IgD-negative memory B cell (primary cell): Measurements from ENCODE around the gene ITGBL1. TPM values are rescaled to one million over a fixed set of nuclear protein-coding genes. Genes with fewer than 3 reads are reported as not detected.

Source experiments
- H3K27ac Mint-ChIP-seq, 3 donors: one replicate each; pipeline ENCODE4 v1.8.0; 2020 to 2022; ENCODE audit warnings: mild to moderate bottlenecking in 3 of 3, mixed read lengths in 3 of 3, moderate library complexity in 1 of 3
- H3K27me3 Mint-ChIP-seq: one replicate; pipeline ENCODE4 v1.8.0; 2021; ENCODE audit warnings: mixed read lengths
- H3K36me3 Mint-ChIP-seq: one replicate; pipeline ENCODE4 v1.8.0; 2020; ENCODE audit warnings: mild to moderate bottlenecking, mixed read lengths
- H3K4me1 Mint-ChIP-seq, 3 donors: one replicate each; pipeline ENCODE4 v1.8.0; 2020 to 2022; ENCODE audit warnings: mixed read lengths in 3 of 3, mild to moderate bottlenecking in 1 of 3
- H3K4me3 Mint-ChIP-seq, 4 donors: one replicate each; pipeline ENCODE4 v1.8.0; 2020 to 2022; ENCODE audit warnings: mild to moderate bottlenecking in 4 of 4, mixed read lengths in 4 of 4, moderate library complexity in 3 of 4
- H3K9me3 Mint-ChIP-seq, 3 donors: one replicate each; pipeline ENCODE4 v1.8.0; 2020 to 2021; ENCODE audit warnings: mixed read lengths in 3 of 3, mild to moderate bottlenecking in 1 of 3
- polyA plus RNA-seq: library from polyadenylated mRNA; unstranded; fragments of 300-500 nt; fragmentation: Illumina TruSeq; gene quantifications from one replicate; pipeline ENCODE4 v1.2.3, GENCODE V29; 2021

Gene ITGBL1
- polyA plus RNA-seq, 1 donor from 2014 or later, result not detected

- no peaks in the 10 kb centered on the region for H3K4me1 Mint-ChIP-seq
- no peak overlapping the region for H3K4me3 Mint-ChIP-seq
- peaks cover 2% of the 10 kb centered on the region for H3K27me3 Mint-ChIP-seq
- H3K9me3 Mint-ChIP-seq, result peaks cover 0 to 3% (median 0%) of the 10 kb centered on the region in 3 donors
- no peak overlapping the region for H3K27ac Mint-ChIP-seq
- H3K36me3 Mint-ChIP-seq, result no peaks in the 10 kb centered on the region
Observed at GRCh38 chr13:101545521-101545920, 93.0 kb downstream of the ITGBL1 start.

GRCh38 chr13:101552286-101552685 lies 99.8 kb downstream of the ITGBL1 start:
- no peak overlapping the region for H3K27ac Mint-ChIP-seq
- peaks cover 2% of the 10 kb centered on the region for H3K27me3 Mint-ChIP-seq
- peaks cover 0 to 1% (median 0%) of the 10 kb centered on the region in 3 donors for H3K4me1 Mint-ChIP-seq
- no peaks in the 10 kb centered on the region for H3K36me3 Mint-ChIP-seq
- H3K4me3 Mint-ChIP-seq, result no peak overlapping the region
- no peaks in the 10 kb centered on the region for H3K9me3 Mint-ChIP-seq

GRCh38 chr13:101552786-101553185 lies 100.3 kb downstream of the ITGBL1 start:
- Mint-ChIP-seq H3K36me3 (no peaks in the 10 kb centered on the region), H3K9me3 (no peaks in the 10 kb centered on the region), H3K27me3 (peaks cover 2% of the 10 kb centered on the region), H3K4me3 (no peak overlapping the region), H3K27ac (no peak overlapping the region), H3K4me1 (peaks cover 0 to 1% (median 0%) of the 10 kb centered on the region in 3 donors)

- Mint-ChIP-seq H3K4me3 (no peak overlapping the region), H3K9me3 (no peaks in the 10 kb centered on the region), H3K36me3 (no peaks in the 10 kb centered on the region), H3K27me3 (peaks cover 4% of the 10 kb centered on the region), H3K4me1 (peaks cover 0 to 1% (median 0%) of the 10 kb centered on the region in 3 donors), H3K27ac (no peak overlapping the region)
Observed at GRCh38 chr13:101554420-101555125, 102.1 kb downstream of the ITGBL1 start.

- H3K27me3 Mint-ChIP-seq, result peaks cover 4% of the 10 kb centered on the region
- no peak overlapping the region for H3K4me3 Mint-ChIP-seq
- H3K9me3 Mint-ChIP-seq, result no peaks in the 10 kb centered on the region
- no peak overlapping the region for H3K27ac Mint-ChIP-seq
- H3K36me3 Mint-ChIP-seq, result no peaks in the 10 kb centered on the region
- H3K4me1 Mint-ChIP-seq, result peaks cover 0 to 1% (median 0%) of the 10 kb centered on the region in 3 donors
Observed at GRCh38 chr13:101555610-101556009, 103.1 kb downstream of the ITGBL1 start.

GRCh38 chr13:101556676-101557123 lies 104.2 kb downstream of the ITGBL1 start:
- Mint-ChIP-seq H3K9me3 (no peaks in the 10 kb centered on the region), H3K4me3 (no peak overlapping the region), H3K27me3 (peaks cover 9% of the 10 kb centered on the region), H3K4me1 (no peaks in the 10 kb centered on the region), H3K36me3 (no peaks in the 10 kb centered on the region), H3K27ac (no peak overlapping the region)

- peaks cover 5% of the 10 kb centered on the region for H3K27me3 Mint-ChIP-seq
- H3K9me3 Mint-ChIP-seq, result no peaks in the 10 kb centered on the region
- H3K27ac Mint-ChIP-seq, result no peak overlapping the region
- H3K4me1 Mint-ChIP-seq, result no peaks in the 10 kb centered on the region
- H3K4me3 Mint-ChIP-seq, result no peak overlapping the region
- no peaks in the 10 kb centered on the region for H3K36me3 Mint-ChIP-seq
Observed at GRCh38 chr13:101565317-101565716, 112.8 kb downstream of the ITGBL1 start.

- Mint-ChIP-seq H3K27me3 (no peaks in the 10 kb centered on the region), H3K4me1 (no peaks in the 10 kb centered on the region), H3K36me3 (no peaks in the 10 kb centered on the region), H3K27ac (no peak overlapping the region), H3K4me3 (no peak overlapping the region), H3K9me3 (no peaks in the 10 kb centered on the region)
Observed at GRCh38 chr13:101567841-101568240, 115.4 kb downstream of the ITGBL1 start.

GRCh38 chr13:101569807-101570206 lies 117.3 kb downstream of the ITGBL1 start:
- no peaks in the 10 kb centered on the region for H3K4me1 Mint-ChIP-seq
- no peaks in the 10 kb centered on the region for H3K9me3 Mint-ChIP-seq
- no peaks in the 10 kb centered on the region for H3K27me3 Mint-ChIP-seq
- H3K36me3 Mint-ChIP-seq, result no peaks in the 10 kb centered on the region
- no peak overlapping the region for H3K4me3 Mint-ChIP-seq
- no peak overlapping the region for H3K27ac Mint-ChIP-seq

- Mint-ChIP-seq H3K4me1 (no peaks in the 10 kb centered on the region), H3K27ac (no peak overlapping the region), H3K27me3 (no peaks in the 10 kb centered on the region), H3K9me3 (no peaks in the 10 kb centered on the region), H3K36me3 (no peaks in the 10 kb centered on the region), H3K4me3 (no peak overlapping the region)
Observed at GRCh38 chr13:101570410-101570809, 117.9 kb downstream of the ITGBL1 start.

GRCh38 chr13:101572456-101572855 lies 120.0 kb downstream of the ITGBL1 start:
- Mint-ChIP-seq H3K4me1 (no peaks in the 10 kb centered on the region), H3K36me3 (no peaks in the 10 kb centered on the region), H3K4me3 (no peak overlapping the region), H3K9me3 (no peaks in the 10 kb centered on the region), H3K27me3 (no peaks in the 10 kb centered on the region), H3K27ac (peak overlapping the region in 1 of 3 donors; percentile 13)

- no peak overlapping the region for H3K4me3 Mint-ChIP-seq
- no peaks in the 10 kb centered on the region for H3K4me1 Mint-ChIP-seq
- peaks cover 3% of the 10 kb centered on the region for H3K27me3 Mint-ChIP-seq
- no peaks in the 10 kb centered on the region for H3K9me3 Mint-ChIP-seq
- H3K27ac Mint-ChIP-seq, result no peak overlapping the region
- no peaks in the 10 kb centered on the region for H3K36me3 Mint-ChIP-seq
Observed at GRCh38 chr13:101575581-101575980, 123.1 kb downstream of the ITGBL1 start.

- Mint-ChIP-seq H3K9me3 (no peaks in the 10 kb centered on the region), H3K4me3 (no peak overlapping the region), H3K27me3 (peaks cover 3% of the 10 kb centered on the region), H3K36me3 (no peaks in the 10 kb centered on the region), H3K4me1 (no peaks in the 10 kb centered on the region), H3K27ac (no peak overlapping the region)
Observed at GRCh38 chr13:101576455-101576854, 124.0 kb downstream of the ITGBL1 start.

- Mint-ChIP-seq H3K36me3 (no peaks in the 10 kb centered on the region), H3K27ac (no peak overlapping the region), H3K4me3 (no peak overlapping the region), H3K27me3 (peaks cover 3% of the 10 kb centered on the region), H3K4me1 (no peaks in the 10 kb centered on the region), H3K9me3 (no peaks in the 10 kb centered on the region)
Observed at GRCh38 chr13:101576977-101577376, 124.5 kb downstream of the ITGBL1 start.

- Mint-ChIP-seq H3K9me3 (no peaks in the 10 kb centered on the region), H3K27ac (no peak overlapping the region), H3K4me1 (peaks cover 0 to 1% (median 0%) of the 10 kb centered on the region in 3 donors), H3K4me3 (no peak overlapping the region), H3K27me3 (peaks cover 3% of the 10 kb centered on the region), H3K36me3 (no peaks in the 10 kb centered on the region)
Observed at GRCh38 chr13:101579281-101579802, 126.9 kb downstream of the ITGBL1 start.

- Mint-ChIP-seq H3K4me3 (no peak overlapping the region), H3K4me1 (peaks cover 0 to 1% (median 0%) of the 10 kb centered on the region in 3 donors), H3K27me3 (peaks cover 4% of the 10 kb centered on the region), H3K9me3 (peaks cover 0 to 2% (median 0%) of the 10 kb centered on the region in 3 donors), H3K27ac (no peak overlapping the region), H3K36me3 (no peaks in the 10 kb centered on the region)
Observed at GRCh38 chr13:101584331-101584730, 131.9 kb downstream of the ITGBL1 start.
